Panc1 (cell line): ENCODE measurements around the gene GNAO1. TPM values are rescaled to one million over a fixed set of nuclear protein-coding genes. Genes with fewer than 3 reads are reported as not detected.

ENCODE experiments used
- ATAC-seq: fragments of 200-7000 bp; cut with Tn5 transposase; 2 replicates; pipeline ENCODE4 v1.9.1; 2020; ENCODE audit warnings: mild to moderate bottlenecking, moderate library complexity
- BruUV-seq: library from RNA; stranded (reverse); fragments of 400-500 nt; replicated peaks from 2 replicates; lab custom pipeline; 2021; lab: Mats Ljungman, UMichigan
- CTCF ChIA-PET: fragments of 300-600 bp; sonication (Branson Sonifier 250); formaldehyde crosslinking; loops from one replicate; lab custom pipeline; 2022; ENCODE audit warnings: antibody characterized with exemption; lab: Charles Lee
- POLR2A ChIA-PET: fragments of 300-600 bp; sonication (Branson Sonifier 250); formaldehyde crosslinking; loops from one replicate; lab custom pipeline; 2022; ENCODE audit warnings: antibody characterized with exemption; lab: Charles Lee
- DNase-seq: peaks from one replicate; pipeline ENCODE4 v3.0.0-alpha.2; 2010; ENCODE audit warnings: low read depth, low spot score
- H3K27ac ChIP-seq: 2 replicates; pipeline ENCODE4 v1.5.1; 2011; ENCODE audit warnings: mild to moderate bottlenecking, low read length, inconsistent platforms
- H3K27me3 ChIP-seq: fragments of 200-500 bp; sonication (Bioruptor generic); 2 replicates; pipeline ENCODE4 v1.6.0; 2014; ENCODE audit warnings: low read length, inconsistent platforms; ENCODE audit not compliant: control insufficient read depth, insufficient read depth
- H3K36me3 ChIP-seq: fragments of 200-500 bp; sonication (Bioruptor generic); 2 replicates; pipeline ENCODE4 v1.5.1; 2014; ENCODE audit warnings: inconsistent platforms, mild to moderate bottlenecking, low read length, moderate library complexity; ENCODE audit not compliant: control insufficient read depth, insufficient read depth
- H3K4me1 ChIP-seq: 2 replicates; pipeline ENCODE4 v1.5.1; 2011; ENCODE audit warnings: inconsistent platforms, mild to moderate bottlenecking, low read length, moderate library complexity; ENCODE audit not compliant: control insufficient read depth, insufficient read depth
- H3K4me3 ChIP-seq, 2 experiments: 2 replicates each; pipeline ENCODE4 v1.5.1; 2011 to 2012; ENCODE audit warnings: low read depth in 2 of 2, low read length in 2 of 2, mild to moderate bottlenecking in 2 of 2, inconsistent platforms in 1 of 2, moderate library complexity in 1 of 2
- H3K9me3 ChIP-seq: fragments of 200-500 bp; sonication (Bioruptor generic); 2 replicates; pipeline ENCODE4 v1.5.1; 2014; ENCODE audit warnings: low read depth, mild to moderate bottlenecking, inconsistent platforms, low read length, moderate library complexity; ENCODE audit not compliant: control insufficient read depth, insufficient read depth
- POLR2AphosphoS5 ChIP-seq: IDR thresholded peaks from 2 replicates; pipeline ENCODE4 v1.6.1; 2012; ENCODE audit warnings: mild to moderate bottlenecking, low read depth, low read length, moderate library complexity
- REST ChIP-seq, 2 experiments: IDR thresholded peaks; 2 replicates each; pipeline ENCODE4 v1.6.1; 2011 to 2012; ENCODE audit warnings: low read depth in 2 of 2, control low read depth in 1 of 2, low read length in 1 of 2, mild to moderate bottlenecking in 1 of 2, moderate library complexity in 1 of 2; ENCODE audit not compliant: insufficient read depth in 1 of 2
- SIN3A ChIP-seq: IDR thresholded peaks from 2 replicates; pipeline ENCODE4 v1.6.1; 2012; ENCODE audit warnings: low read depth, mild to moderate bottlenecking, low read length, moderate library complexity, borderline replicate concordance; ENCODE audit not compliant: insufficient read depth
- TCF7L2 ChIP-seq: IDR thresholded peaks from 2 replicates; pipeline ENCODE4 v1.6.1; 2011; ENCODE audit warnings: mild to moderate bottlenecking, low read depth, low read length, inconsistent platforms
- in situ Hi-C: cut with HindIII; loops from 2 replicates; pipeline ENCODE4 v1.10.0; 2016; ENCODE audit warnings: low sequenced_read_pairs, low pct_unique_long_range_greater_than_20kb
- intact Hi-C: fragments of 100-400 bp; cut with micrococcal nuclease; formaldehyde crosslinking; loops from one replicate; pipeline ENCODE4 v1.10.0; 2022; ENCODE audit not compliant: unreplicated experiment
- total RNA-seq: library from RNA; stranded (reverse); gene quantifications from one replicate; pipeline ENCODE4 v1.2.1, GENCODE V29; 2021; ENCODE audit not compliant: unreplicated experiment
- TF ChIP-seq, protein P1 (sequence below): fragments of 450-650 bp; IDR thresholded peaks from 2 replicates; pipeline ENCODE4 v1.5.1; 2017; ENCODE audit warnings: mild to moderate bottlenecking

GNAO1 gene
- total RNA-seq, 1 experiment from 2014 or later: 33.4 TPM

DNA sequence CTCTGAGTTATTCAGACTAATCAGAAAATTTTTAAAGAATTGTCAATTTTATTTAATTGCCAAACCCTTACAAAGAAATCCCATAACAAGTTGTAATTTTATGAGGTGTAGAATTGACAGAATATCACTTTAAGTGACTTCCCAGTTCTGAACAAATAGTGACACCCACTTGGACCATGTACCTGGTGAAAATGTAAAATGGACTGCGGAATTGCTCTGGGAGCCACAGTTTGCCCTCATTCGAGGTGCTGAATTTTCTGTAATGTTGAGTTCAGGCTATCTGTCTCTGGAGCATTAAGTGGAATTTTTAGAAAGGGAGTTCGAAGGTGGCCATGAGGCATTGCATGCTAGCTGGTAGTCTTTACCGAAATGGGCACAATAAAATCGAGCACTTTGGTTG is 5.1 kb downstream of the GNAO1 start:
- intact Hi-C loops: no loop called here
- BruUV-seq: no TSS peak

DNA sequence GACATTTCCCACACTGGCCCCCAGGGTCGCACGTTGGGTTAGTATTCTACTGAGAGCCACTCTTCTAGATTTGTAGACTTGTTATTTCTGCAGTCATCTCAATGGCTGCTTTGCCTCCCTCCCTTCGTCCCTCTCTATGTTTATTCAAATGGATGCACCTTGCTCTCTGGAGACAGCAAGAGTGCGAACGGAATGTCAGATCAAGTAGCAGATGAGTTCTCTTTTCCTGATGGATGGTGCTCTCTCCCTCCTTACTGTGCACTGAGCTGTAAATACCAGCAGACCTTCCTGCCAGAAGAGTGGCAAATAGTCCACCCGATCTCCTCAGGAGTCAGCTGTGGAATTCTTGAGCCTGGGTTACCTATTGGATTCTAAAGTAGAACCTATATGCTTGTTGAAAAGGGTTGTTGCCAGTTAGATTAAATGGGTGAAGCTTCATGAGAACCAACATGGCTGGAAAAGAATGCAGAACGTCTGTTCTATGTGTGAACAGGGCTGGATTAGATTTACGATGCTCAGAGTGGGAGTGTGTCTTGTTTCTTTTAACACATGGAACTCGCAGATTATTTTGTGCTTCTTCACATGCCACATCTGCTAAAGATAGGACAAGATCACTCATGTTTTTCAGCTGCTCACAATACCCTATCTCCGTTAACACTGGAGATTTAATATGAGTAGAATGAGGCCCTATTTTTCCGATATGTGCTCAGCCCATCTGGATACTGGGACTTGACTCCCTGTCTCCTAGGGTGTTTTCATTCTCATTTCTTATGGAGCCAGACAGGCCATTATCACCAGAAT is 6.1 kb downstream of the GNAO1 start:
- TF ChIP-seq, protein P1, sequence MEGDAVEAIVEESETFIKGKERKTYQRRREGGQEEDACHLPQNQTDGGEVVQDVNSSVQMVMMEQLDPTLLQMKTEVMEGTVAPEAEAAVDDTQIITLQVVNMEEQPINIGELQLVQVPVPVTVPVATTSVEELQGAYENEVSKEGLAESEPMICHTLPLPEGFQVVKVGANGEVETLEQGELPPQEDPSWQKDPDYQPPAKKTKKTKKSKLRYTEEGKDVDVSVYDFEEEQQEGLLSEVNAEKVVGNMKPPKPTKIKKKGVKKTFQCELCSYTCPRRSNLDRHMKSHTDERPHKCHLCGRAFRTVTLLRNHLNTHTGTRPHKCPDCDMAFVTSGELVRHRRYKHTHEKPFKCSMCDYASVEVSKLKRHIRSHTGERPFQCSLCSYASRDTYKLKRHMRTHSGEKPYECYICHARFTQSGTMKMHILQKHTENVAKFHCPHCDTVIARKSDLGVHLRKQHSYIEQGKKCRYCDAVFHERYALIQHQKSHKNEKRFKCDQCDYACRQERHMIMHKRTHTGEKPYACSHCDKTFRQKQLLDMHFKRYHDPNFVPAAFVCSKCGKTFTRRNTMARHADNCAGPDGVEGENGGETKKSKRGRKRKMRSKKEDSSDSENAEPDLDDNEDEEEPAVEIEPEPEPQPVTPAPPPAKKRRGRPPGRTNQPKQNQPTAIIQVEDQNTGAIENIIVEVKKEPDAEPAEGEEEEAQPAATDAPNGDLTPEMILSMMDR: no peak
- TF ChIP-seq REST (IDR thresholded peaks at IDR 0.05; ENCODE audit: insufficient read depth in 1 of 2, low read depth in 2 of 2, low read length in 1 of 2): no peak
- no peak for TF ChIP-seq POLR2AphosphoS5
- no peak for TF ChIP-seq TCF7L2
- no peak for TF ChIP-seq SIN3A
- H3K27ac ChIP-seq: no peak overlapping the region; the same call in 1 of the 2 replicates
- no peaks in the 10 kb centered on the region for H3K36me3 ChIP-seq
- DNase-seq (no peak), ATAC-seq (no peak)
- ChIA-PET CTCF (no interaction called here), POLR2A (no interaction called here)
- H3K27me3 ChIP-seq: no peaks in the 10 kb centered on the region
- no peaks in the 10 kb centered on the region for H3K9me3 ChIP-seq
- BruUV-seq: no TSS peak
- intact Hi-C loops: no loop called here
- H3K4me3 ChIP-seq: no peak overlapping the region
- peaks cover 7% of the 10 kb centered on the region; the same call in 1 of the 2 replicates for H3K4me1 ChIP-seq
- in situ Hi-C loops: no loop called here

More for the DNA sequence above, 5.1 kb downstream of the GNAO1 start:
- no peaks in the 10 kb centered on the region for H3K9me3 ChIP-seq
- DNase-seq (no peak), ATAC-seq (no peak)
- POLR2A ChIA-PET: no interaction called here
- CTCF ChIA-PET: no interaction called here
- H3K36me3 ChIP-seq: no peaks in the 10 kb centered on the region
- no peak for TF ChIP-seq REST (IDR thresholded peaks at IDR 0.05; ENCODE audit: insufficient read depth in 1 of 2, low read depth in 2 of 2, low read length in 1 of 2)
- TF ChIP-seq, protein P1: no peak
- TF ChIP-seq TCF7L2: no peak
- no peak for TF ChIP-seq POLR2AphosphoS5
- TF ChIP-seq SIN3A: no peak
- in situ Hi-C loops: no loop called here
- no peak overlapping the region for H3K4me3 ChIP-seq
- no peak overlapping the region for H3K27ac ChIP-seq
- H3K27me3 ChIP-seq: no peaks in the 10 kb centered on the region
- H3K4me1 ChIP-seq: peaks cover 2% of the 10 kb centered on the region; the same call in 1 of the 2 replicates
